Lower leg skin (tissue), 4 donors: ENCODE data around the gene KIF26B. TPM values are rescaled to one million over a fixed set of nuclear protein-coding genes. Genes with fewer than 3 reads are reported as not detected.
"Not testable (repeated sequence)": the region's sequence is repeated elsewhere in the genome, so short reads cannot be mapped to it uniquely, and the experiment has no call there.

Experiments
- DNase-seq, 2 donors: peaks; one replicate each; pipeline ENCODE4 v3.0.0-alpha.2; 2019; ENCODE audit warnings: low spot score in 2 of 2
- H3K4me3 ChIP-seq: fragments of 200-600 bp; sonication (generic); 2 replicates; pipeline ENCODE4 v1.5.1; 2017; ENCODE audit warnings: mild to moderate bottlenecking, low read depth; ENCODE audit not compliant: poor library complexity, severe bottlenecking
- CTCF ChIP-seq, 3 donors: fragments of 450-650 bp; IDR thresholded peaks; one replicate each; pipeline ENCODE4 v1.5.1; 2016; ENCODE audit warnings: antibody characterized with exemption in 3 of 3, mild to moderate bottlenecking in 3 of 3, moderate library complexity in 2 of 3
- POLR2A ChIP-seq, 2 donors: fragments of 450-650 bp; IDR thresholded peaks; one replicate each; pipeline ENCODE4 v1.6.1; 2016 to 2017; ENCODE audit warnings: antibody characterized with exemption in 2 of 2, mild to moderate bottlenecking in 1 of 2, moderate library complexity in 1 of 2
- WGBS, 2 donors: methylation state at CpG; one replicate each; pipeline ENCODE4 v1.1.5; 2018; 5-methylcytosine and 5-hydroxymethylcytosine counted together
- intact Hi-C: fragments of 100-400 bp; cut with DNase I; formaldehyde crosslinking; loops from one replicate; pipeline ENCODE4 v1.15.0; 2023; ENCODE audit warnings: low total_unique reads
- total RNA-seq, 4 donors: library from RNA; depleted of rRNA; stranded (reverse); fragments of >200 nt; gene quantifications; one replicate each; pipeline ENCODE4 v1.1.0, GENCODE V29; 2016

Gene KIF26B
- total RNA-seq, 4 donors from 2014 or later = 3.9 to 6.6 (median 5.7) TPM

GRCh38 chr1:245311887-245312536, 157.2 kb downstream of the KIF26B start:
- no peak for TF ChIP-seq POLR2A (IDR thresholded peaks at IDR 0.05)
- TF ChIP-seq CTCF (IDR thresholded peaks at IDR 0.05) = no peak
- peak in 1 of 2 donors; percentile 45 for DNase-seq
- H3K4me3 ChIP-seq = no peak overlapping the region
- 49 to 57% methylated on average over 8 of the region's 8 CpGs for WGBS, 2 donors
- intact Hi-C loops = no loop called here

- 62 to 70% methylated on average over 9 of the region's 9 CpGs for WGBS, 2 donors
- intact Hi-C loops = no loop called here
- TF ChIP-seq CTCF (IDR thresholded peaks at IDR 0.05) (no peak), POLR2A (IDR thresholded peaks at IDR 0.05) (no peak)
- DNase-seq = no peak
- no peak overlapping the region for H3K4me3 ChIP-seq
These were observed 158.8 kb downstream of the KIF26B start for GRCh38 chr1:245313576-245313975.

GRCh38 chr1:245316784-245317183, 162.0 kb downstream of the KIF26B start:
- WGBS, 2 donors = 82 to 88% methylated on average over 6 of the region's 6 CpGs

GRCh38 chr1:245317217-245317616, 162.4 kb downstream of the KIF26B start:
- intact Hi-C loops = no loop called here
- DNase-seq = no peak
- 72 to 73% methylated on average over 5 of the region's 5 CpGs for WGBS, 2 donors
- H3K4me3 ChIP-seq = no peak overlapping the region
- TF ChIP-seq POLR2A (IDR thresholded peaks at IDR 0.05) = no peak
- TF ChIP-seq CTCF (IDR thresholded peaks at IDR 0.05) = no peak

More at GRCh38 chr1:245316784-245317183, 162.0 kb downstream of the KIF26B start:
- H3K4me3 ChIP-seq = no peak overlapping the region
- intact Hi-C loops = no loop called here
- no peak for TF ChIP-seq CTCF (IDR thresholded peaks at IDR 0.05)
- TF ChIP-seq POLR2A (IDR thresholded peaks at IDR 0.05) = no peak
- DNase-seq = no peak

- intact Hi-C loops = no loop called here
- H3K4me3 ChIP-seq = no peak overlapping the region
- TF ChIP-seq CTCF (IDR thresholded peaks at IDR 0.05) (no peak), POLR2A (IDR thresholded peaks at IDR 0.05) (no peak)
- 50 to 52% methylated on average over 4 of the region's 4 CpGs for WGBS, 2 donors
- DNase-seq = no peak
These were observed 164.3 kb downstream of the KIF26B start for GRCh38 chr1:245319094-245319493.

DNA sequence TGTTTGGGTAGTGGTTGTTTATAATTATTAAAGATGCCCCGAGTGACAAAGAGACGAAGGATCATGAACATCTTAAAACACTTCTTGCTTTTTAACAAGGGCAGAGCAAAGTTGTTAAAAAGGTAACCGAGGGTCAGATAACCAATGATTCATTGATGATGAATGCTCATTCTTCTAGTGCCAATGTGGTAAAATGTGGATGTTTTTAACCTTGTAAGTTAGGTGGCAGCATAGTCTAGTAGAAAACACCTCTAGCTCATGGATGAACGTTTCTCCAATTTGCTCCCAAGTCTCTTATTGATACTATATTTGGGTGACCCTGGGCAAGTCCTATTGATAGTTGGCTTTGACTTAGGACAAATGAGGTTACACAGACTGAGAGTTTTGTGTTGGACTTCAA, 167.9 kb downstream of the KIF26B start:
- DNase-seq = no peak
- 45 to 48% methylated on average over 4 of the region's 4 CpGs for WGBS, 2 donors
- no peak overlapping the region for H3K4me3 ChIP-seq
- TF ChIP-seq POLR2A (IDR thresholded peaks at IDR 0.05) (no peak), CTCF (IDR thresholded peaks at IDR 0.05) (no peak)
- intact Hi-C loops = no loop called here

- WGBS, 2 donors = 93 to 95% methylated on average over 2 of the region's 2 CpGs
- intact Hi-C loops, DNase-seq, H3K4me3 ChIP-seq: not testable (repeated sequence)
These were observed 169.0 kb downstream of the KIF26B start for GRCh38 chr1:245323765-245324164.
